Liver (tissue), 9 donors: ENCODE data around the gene SLC25A38. TPM values are rescaled to one million over a fixed set of nuclear protein-coding genes. Genes with fewer than 3 reads are reported as not detected.

Source experiments
- DNase-seq: peaks from one replicate; pipeline ENCODE4 v3.0.0-alpha.2; 2017; ENCODE audit warnings: low spot score
- H3K27ac ChIP-seq, 2 donors: one replicate each; pipeline ENCODE4 v1.7.0; 2013; ENCODE audit warnings: inconsistent platforms in 2 of 2, low read length in 2 of 2, control low read depth in 1 of 2, low read depth in 1 of 2, mild to moderate bottlenecking in 1 of 2
- H3K27me3 ChIP-seq, 4 donors: one replicate each; pipeline versions ENCODE4 v1.6.1 to v1.7.0; 2013; ENCODE audit warnings: low read length in 3 of 4, inconsistent platforms in 1 of 4, mild to moderate bottlenecking in 1 of 4, moderate library complexity in 1 of 4; ENCODE audit not compliant: control insufficient read depth in 4 of 4, insufficient read depth in 4 of 4
- H3K36me3 ChIP-seq, 4 donors: one replicate each; pipeline versions ENCODE4 v1.6.1 to v1.7.0; 2013; ENCODE audit warnings: low read length in 3 of 4, mild to moderate bottlenecking in 3 of 4, low read depth in 1 of 4, moderate library complexity in 1 of 4; ENCODE audit not compliant: control insufficient read depth in 4 of 4, insufficient read depth in 3 of 4
- H3K4me1 ChIP-seq, 4 donors: one replicate each; pipeline versions ENCODE4 v1.6.1 to v1.7.0; 2013; ENCODE audit warnings: low read length in 3 of 4, mild to moderate bottlenecking in 3 of 4, moderate library complexity in 1 of 4; ENCODE audit not compliant: control insufficient read depth in 4 of 4, insufficient read depth in 4 of 4
- H3K4me3 ChIP-seq, 3 donors: one replicate each; pipeline versions ENCODE4 v1.6.1 to v1.7.0; 2013; ENCODE audit warnings: low read length in 3 of 3, control low read depth in 1 of 3, low read depth in 1 of 3, mild to moderate bottlenecking in 1 of 3
- H3K9ac ChIP-seq, 2 donors: one replicate each; pipeline ENCODE4 v1.7.0; 2013; ENCODE audit warnings: low read length in 2 of 2, mild to moderate bottlenecking in 2 of 2, moderate library complexity in 2 of 2, control low read depth in 1 of 2, low read depth in 1 of 2
- H3K9me3 ChIP-seq, 4 donors: one replicate each; pipeline versions ENCODE4 v1.6.1 to v1.7.0; 2013; ENCODE audit warnings: low read length in 3 of 4; ENCODE audit not compliant: control insufficient read depth in 4 of 4
- CTCF ChIP-seq: fragments of 150-350 bp; IDR thresholded peaks from 2 replicates; pipeline ENCODE4 v1.5.1; 2017; ENCODE audit warnings: improper control_type of control experiment, low read depth, low read length; ENCODE audit not compliant: missing input control
- HNF4A ChIP-seq, 2 donors: conservative IDR thresholded peaks; 2 replicates each; pipeline ENCODE4 v1.6.1; 2016; ENCODE audit warnings: antibody characterized with exemption in 2 of 2, mild to moderate bottlenecking in 2 of 2
- JUND ChIP-seq, 2 donors: IDR thresholded peaks; 2 replicates each; pipeline ENCODE4 v1.6.1; 2016; ENCODE audit warnings: antibody characterized with exemption in 2 of 2
- MAX ChIP-seq: IDR thresholded peaks from 2 replicates; pipeline ENCODE4 v1.6.1; 2016; ENCODE audit warnings: antibody characterized with exemption
- REST ChIP-seq: IDR thresholded peaks from 2 replicates; pipeline ENCODE4 v1.6.1; 2016; ENCODE audit warnings: antibody characterized with exemption, mild to moderate bottlenecking
- RXRA ChIP-seq, 2 donors: IDR thresholded peaks; 2 replicates each; pipeline ENCODE4 v1.6.1; 2017 to 2018; ENCODE audit warnings: antibody characterized with exemption in 2 of 2, mild to moderate bottlenecking in 1 of 2
- SP1 ChIP-seq: IDR thresholded peaks from 2 replicates; pipeline ENCODE4 v1.6.1; 2018; ENCODE audit warnings: antibody characterized with exemption, mild to moderate bottlenecking
- YY1 ChIP-seq: IDR thresholded peaks from 2 replicates; pipeline ENCODE4 v1.6.1; 2016; ENCODE audit warnings: antibody characterized with exemption, mild to moderate bottlenecking
- ZBTB33 ChIP-seq: IDR thresholded peaks from 2 replicates; pipeline ENCODE4 v1.6.1; 2016; ENCODE audit warnings: antibody characterized with exemption
- WGBS: extraction: QIAGEN DNeasy Blood & Tissue Kit; methylation state at CpG from one replicate; pipeline ENCODE4 v1.1.7; 2013; 5-methylcytosine and 5-hydroxymethylcytosine counted together
- polyA plus RNA-seq, 2 donors: library from polyadenylated mRNA; stranded (reverse) in 1 of 2; unstranded in 1 of 2; fragments of 200-250 nt in 1 of 2; fragments of >200 nt in 1 of 2; fragmentation: Nextera tagmentation in 1 of 2; extraction: Ambion mirVana in 1 of 2; gene quantifications; one replicate each; pipeline versions ENCODE4 v1.2.1 to v1.2.3, GENCODE V29; 2013 to 2015
- total RNA-seq, 2 donors: library from RNA; depleted of rRNA; stranded (reverse); fragments of >200 nt; gene quantifications; one replicate each; pipeline ENCODE4 v1.2.3, GENCODE V29; 2014
- donor health status: healthy.
- donor health status: healthy.
- donor health status: healthy.
- donor health status: healthy.
- donor health status: healthy.

Gene SLC25A38
- total and polyA plus RNA-seq, 4 donors = 19.8 to 44.4 (median 24.3) TPM

- no peak overlapping the region for H3K4me3 ChIP-seq
- no peaks in the 10 kb centered on the region for H3K36me3 ChIP-seq
- no peaks in the 10 kb centered on the region for H3K27me3 ChIP-seq
- no peak overlapping the region for H3K9ac ChIP-seq
- H3K9me3 ChIP-seq = no peaks in the 10 kb centered on the region
- 81% methylated on average over 4 of the region's 4 CpGs for WGBS
- DNase-seq = no peak
- H3K27ac ChIP-seq = no peak overlapping the region
- TF ChIP-seq ZBTB33 (no peak), JUND (IDR thresholded peaks at IDR 0.05) (no peak), HNF4A (conservative IDR thresholded peaks at IDR 0.05) (no peak), YY1 (no peak), REST (no peak), RXRA (IDR thresholded peaks at IDR 0.05) (no peak), CTCF (no peak)
- peaks cover 0 to 2% (median 0%) of the 10 kb centered on the region in 4 donors for H3K4me1 ChIP-seq
These were observed 49.0 kb upstream of the SLC25A38 start for GRCh38 chr3:39334205-39334604.

GRCh38 chr3:39338201-39338600 is 45.0 kb upstream of the SLC25A38 start:
- Histone ChIP-seq H3K27ac (no peak overlapping the region), H3K27me3 (no peaks in the 10 kb centered on the region), H3K9me3 (no peaks in the 10 kb centered on the region), H3K36me3 (no peaks in the 10 kb centered on the region), H3K9ac (no peak overlapping the region), H3K4me3 (no peak overlapping the region), H3K4me1 (peaks cover 0 to 2% (median 0%) of the 10 kb centered on the region in 4 donors)
- no peak for DNase-seq
- TF ChIP-seq MAX (no peak), ZBTB33 (no peak), HNF4A (conservative IDR thresholded peaks at IDR 0.05) (peak; percentile 30 to 68), SP1 (peak; percentile 9), RXRA (IDR thresholded peaks at IDR 0.05) (peak in 1 of 2 donors; percentile 12)
- whole genome bisulfite sequencing = 38% methylated on average over 1 of the region's 1 CpG
